ENCODE data around the gene DSP.

- TF ChIP-seq CTCF (IDR thresholded peaks at IDR 0.05) (no peak), EZH2 (IDR thresholded peaks at IDR 0.05) (no peak), EZH2phosphoT487 (IDR thresholded peaks at IDR 0.05) (no peak)
Observed at GRCh38 chr6:7513529-7513928, 27.9 kb upstream of the DSP start.

Measured in neural progenitor cell (in vitro differentiated cells).